IMR-90 (cell line): Measurements from ENCODE around the gene MRPS16. TPM values are rescaled to one million over a fixed set of nuclear protein-coding genes. Genes with fewer than 3 reads are reported as not detected.

Experiments
- ATAC-seq: fragments of 200-7000 bp; cut with Tn5 transposase; 2 replicates; pipeline ENCODE4 v1.9.1; 2020; ENCODE audit warnings: low read depth, mild to moderate bottlenecking, moderate library complexity
- Bru-seq: library from RNA; stranded (reverse); fragments of 400-500 nt; gene quantifications from one replicate; lab custom pipeline; 2021; lab: Mats Ljungman, UMichigan
- BruChase-seq, 2 experiments: library from RNA; stranded (reverse); fragments of 400-500 nt; gene quantifications; one replicate each; lab custom pipeline; 2021; lab: Mats Ljungman, UMichigan
- BruUV-seq: library from RNA; stranded (reverse); fragments of 400-500 nt; replicated peaks from 2 replicates; lab custom pipeline; 2021; lab: Mats Ljungman, UMichigan
- CTCF ChIA-PET: fragments of 300-600 bp; formaldehyde crosslinking; extraction: SDS; loops from one replicate; lab custom pipeline; 2021; ENCODE audit warnings: antibody characterized with exemption; lab: Yijun Ruan, JAX
- POLR2A ChIA-PET: fragments of 300-600 bp; sonication (Branson Sonifier 250); formaldehyde crosslinking; loops from one replicate; lab custom pipeline; 2022; ENCODE audit warnings: antibody characterized with exemption; ENCODE audit not compliant: unreplicated experiment; lab: Charles Lee
- DNase-seq: peaks from one replicate; pipeline ENCODE4 v3.0.0; 2013
- H2AFZ ChIP-seq: replicated peaks from 2 replicates; pipeline ENCODE3; 2013; ENCODE audit warnings: low read length, mild to moderate bottlenecking; ENCODE audit not compliant: poor library complexity
- H2AK5ac ChIP-seq: 2 replicates; pipeline ENCODE4 v1.6.1; 2013; ENCODE audit warnings: low read depth, low read length, inconsistent platforms
- H2AK9ac ChIP-seq: replicated peaks from 2 replicates; pipeline ENCODE3; 2013; ENCODE audit warnings: mild to moderate bottlenecking, low read depth, low read length, moderate library complexity; ENCODE audit not compliant: poor library complexity
- H2BK120ac ChIP-seq: 2 replicates; pipeline ENCODE4 v1.6.1; 2013; ENCODE audit warnings: low read depth, low read length, inconsistent platforms
- H2BK15ac ChIP-seq: 3 replicates; pipeline ENCODE4 v1.6.1; 2013; ENCODE audit warnings: low read depth, low read length, inconsistent platforms
- H2BK20ac ChIP-seq: 2 replicates; pipeline ENCODE4 v1.6.1; 2013; ENCODE audit warnings: low read depth, mild to moderate bottlenecking, inconsistent platforms, low read length, moderate library complexity
- H2BK5ac ChIP-seq: 2 replicates; pipeline ENCODE4 v1.6.1; 2013; ENCODE audit warnings: mild to moderate bottlenecking, low read depth, low read length, inconsistent platforms; ENCODE audit not compliant: poor library complexity, severe bottlenecking
- H3K14ac ChIP-seq: replicated peaks from 2 replicates; pipeline ENCODE4 v1.6.1; 2013; ENCODE audit warnings: low read depth, low read length, inconsistent platforms
- H3K18ac ChIP-seq: 2 replicates; pipeline ENCODE4 v1.6.1; 2013; ENCODE audit warnings: low read depth, low read length, control low read depth
- H3K23ac ChIP-seq: 2 replicates; pipeline ENCODE4 v1.6.1; 2013; ENCODE audit warnings: low read depth, low read length, inconsistent platforms
- H3K27ac ChIP-seq: 2 replicates; pipeline ENCODE4 v1.5.1; 2013; ENCODE audit warnings: mild to moderate bottlenecking, control low read depth, low read length; ENCODE audit not compliant: insufficient read depth
- H3K27me3 ChIP-seq: 2 replicates; pipeline ENCODE4 v1.6.1; 2013; ENCODE audit warnings: low read length; ENCODE audit not compliant: control insufficient read depth, insufficient read depth
- H3K36me3 ChIP-seq: 2 replicates; pipeline ENCODE4 v1.6.1; 2013; ENCODE audit warnings: low read length, mixed read lengths; ENCODE audit not compliant: control insufficient read depth, insufficient read depth
- H3K4ac ChIP-seq: 2 replicates; pipeline ENCODE4 v1.6.1; 2013; ENCODE audit warnings: low read depth, low read length, inconsistent platforms
- H3K4me1 ChIP-seq: 2 replicates; pipeline ENCODE4 v1.6.1; 2013; ENCODE audit warnings: low read length, mixed read lengths; ENCODE audit not compliant: control insufficient read depth, insufficient read depth
- H3K4me2 ChIP-seq: 2 replicates; pipeline ENCODE4 v1.6.1; 2013; ENCODE audit warnings: low read depth, mild to moderate bottlenecking, control low read depth, low read length, moderate library complexity
- H3K4me3 ChIP-seq: 2 replicates; pipeline ENCODE4 v1.5.1; 2013; ENCODE audit warnings: low read depth, mild to moderate bottlenecking, control low read depth, low read length, moderate library complexity; ENCODE audit not compliant: insufficient read depth
- H3K56ac ChIP-seq: 2 replicates; pipeline ENCODE4 v1.6.1; 2013; ENCODE audit warnings: low read length, inconsistent platforms; ENCODE audit not compliant: insufficient read depth; ENCODE audit errors: extremely low read depth
- H3K79me1 ChIP-seq, 2 experiments: 2 replicates each; pipeline ENCODE4 v1.6.1; 2013; ENCODE audit warnings: low read length in 2 of 2, inconsistent platforms in 1 of 2, low read depth in 1 of 2
- H3K9ac ChIP-seq: 2 replicates; pipeline ENCODE4 v1.6.1; 2013; ENCODE audit warnings: low read depth, low read length, control low read depth
- H3K9me1 ChIP-seq: 2 replicates; pipeline ENCODE4 v1.6.1; 2013; ENCODE audit warnings: low read length, inconsistent platforms; ENCODE audit not compliant: insufficient read depth
- H3K9me3 ChIP-seq: 2 replicates; pipeline ENCODE4 v1.6.1; 2013; ENCODE audit warnings: low read length; ENCODE audit not compliant: control insufficient read depth, insufficient read depth
- H4K20me1 ChIP-seq: 2 replicates; pipeline ENCODE4 v1.6.1; 2013; ENCODE audit warnings: low read length, inconsistent platforms; ENCODE audit not compliant: insufficient read depth
- H4K5ac ChIP-seq: 2 replicates; pipeline ENCODE4 v1.6.1; 2013; ENCODE audit warnings: mild to moderate bottlenecking, low read depth, low read length, control low read depth
- H4K8ac ChIP-seq, 2 experiments: 2 replicates each; pipeline ENCODE4 v1.6.1; 2013; ENCODE audit warnings: low read depth in 2 of 2, low read length in 2 of 2, control low read depth in 1 of 2, inconsistent platforms in 1 of 2
- H4K91ac ChIP-seq: 2 replicates; pipeline ENCODE4 v1.6.1; 2013; ENCODE audit warnings: low read depth, low read length, inconsistent platforms; ENCODE audit not compliant: insufficient read depth
- BHLHE40 ChIP-seq: fragments of 150-350 bp; IDR thresholded peaks from 2 replicates; pipeline ENCODE4 v1.6.1; 2016; ENCODE audit warnings: mild to moderate bottlenecking, low read depth, low read length
- CEBPB ChIP-seq: IDR thresholded peaks from 2 replicates; pipeline ENCODE4 v1.6.1; 2012; ENCODE audit warnings: low read depth, low read length, improper control_type of control experiment
- CHD1 ChIP-seq: IDR thresholded peaks from 2 replicates; pipeline ENCODE4 v1.6.1; 2012; ENCODE audit warnings: low read depth, low read length, improper control_type of control experiment
- ELK1 ChIP-seq: fragments of 150-350 bp; IDR thresholded peaks from 2 replicates; pipeline ENCODE4 v1.6.1; 2016; ENCODE audit warnings: low read depth, mild to moderate bottlenecking, low read length, moderate library complexity, borderline replicate concordance
- FOS ChIP-seq: fragments of 150-350 bp; IDR thresholded peaks from 2 replicates; pipeline ENCODE4 v1.6.1; 2016; ENCODE audit warnings: low read depth, low read length
- MAFK ChIP-seq: IDR thresholded peaks from 2 replicates; pipeline ENCODE4 v1.6.1; 2012; ENCODE audit warnings: low read depth, low read length, improper control_type of control experiment
- MAZ ChIP-seq: IDR thresholded peaks from 2 replicates; pipeline ENCODE4 v1.6.1; 2012; ENCODE audit warnings: low read depth, mild to moderate bottlenecking, low read length, improper control_type of control experiment, moderate library complexity, borderline replicate concordance
- MXI1 ChIP-seq: IDR thresholded peaks from 2 replicates; pipeline ENCODE4 v1.6.1; 2012; ENCODE audit warnings: low read depth, mild to moderate bottlenecking, low read length, moderate library complexity, borderline replicate concordance
- NFE2L2 ChIP-seq: fragments of 150-350 bp; IDR thresholded peaks from 2 replicates; pipeline ENCODE4 v1.6.1; 2016; ENCODE audit warnings: low read depth, mild to moderate bottlenecking, low read length
- POLR2A ChIP-seq: IDR thresholded peaks from 2 replicates; pipeline ENCODE4 v1.6.1; 2012; ENCODE audit warnings: mild to moderate bottlenecking, low read depth, low read length
- RCOR1 ChIP-seq: IDR thresholded peaks from 2 replicates; pipeline ENCODE4 v1.6.1; 2012; ENCODE audit warnings: mild to moderate bottlenecking, low read length, improper control_type of control experiment; ENCODE audit not compliant: insufficient replicate concordance
- RFX5 ChIP-seq: IDR thresholded peaks from 2 replicates; pipeline ENCODE4 v1.8.0; 2012; ENCODE audit warnings: low read depth, mild to moderate bottlenecking, low read length, moderate library complexity
- SMC3 ChIP-seq: fragments of 150-350 bp; IDR thresholded peaks from 2 replicates; pipeline ENCODE4 v1.6.1; 2016; ENCODE audit warnings: low read depth, mild to moderate bottlenecking, antibody characterized with exemption, low read length, moderate library complexity
- USF2 ChIP-seq: fragments of 150-350 bp; IDR thresholded peaks from 2 replicates; pipeline ENCODE4 v1.6.1; 2017; ENCODE audit warnings: mild to moderate bottlenecking, antibody characterized with exemption, low read length, low read depth
- WGBS, 2 experiments: methylation state at CpG; one replicate each; pipeline versions ENCODE4 v1.1.5 to v1.1.7; 2013; ENCODE audit warnings: missing lambda C conversion rate in 2 of 2; ENCODE audit not compliant: insufficient read length in 1 of 2; ENCODE audit errors: extremely low coverage in 2 of 2; 5-methylcytosine and 5-hydroxymethylcytosine counted together
- dilution Hi-C: fragments of 300-500 bp; cut with HindIII; formaldehyde crosslinking; loops from one replicate; pipeline ENCODE4 v1.14.3; 2018; ENCODE audit warnings: low sequenced_read_pairs; ENCODE audit not compliant: unreplicated experiment
- in situ Hi-C: fragments of 300-500 bp; cut with MboI; formaldehyde crosslinking; loops from 3 replicates; pipeline ENCODE4 v1.14.3; 2019; ENCODE audit warnings: low sequenced_read_pairs, inconsistent platforms, mixed read lengths
- intact Hi-C: fragments of 100-400 bp; cut with micrococcal nuclease; formaldehyde crosslinking; loops from 2 replicates; pipeline ENCODE4 v1.10.0; 2022
- long read RNA-seq: library from polyadenylated mRNA; unstranded; transcript quantifications from one replicate; pipeline ENCODE4 v2.0.0, GENCODE V29; 2021; ENCODE audit not compliant: unreplicated experiment
- polyA plus RNA-seq, 3 experiments: library from polyadenylated mRNA; depleted of rRNA; stranded (reverse); fragments of >200 nt; gene quantifications; 2 replicates each; pipeline ENCODE4 v1.2.3, GENCODE V29; 2012; ENCODE audit warnings: low replicate concordance in 1 of 3
- total RNA-seq: library from RNA; depleted of rRNA; stranded (reverse); fragments of >200 nt; gene quantifications from 2 replicates; pipeline ENCODE4 v1.2.3, GENCODE V29; 2012; rRNA removed

The MRPS16 gene
- total RNA-seq (45.3 and 66.1 TPM in 2 replicates), polyA plus RNA-seq (2012; rRNA removed) (62.4 and 75.5 TPM in 2 replicates), Bru-seq, nascent RNA (percentile 88 among the genes with signal in this experiment), BruChase-seq, experiment 1, labeled RNA remaining after a 6-hour chase (percentile 98 among the genes with signal in this experiment), BruChase-seq, experiment 2, labeled RNA remaining after a 2-hour chase (percentile 97 among the genes with signal in this experiment)
- 74.7 and 99.9 TPM in 2 replicates for polyA plus RNA-seq (2012; cell fraction: cytosol; rRNA removed)
- 27.3 and 62.8 TPM in 2 replicates for polyA plus RNA-seq (2012; cell fraction: nucleus; rRNA removed; ENCODE audit: low replicate concordance)
- long read RNA-seq, transcript MRPS16-202 (3 exons, 2,634 nt) = major isoform, 71 of 95 reads
- long read RNA-seq, partial matches to known transcripts = 13 of 95 reads
- long read RNA-seq, other reads (novel, unspliced or antisense) = 10 of 95 reads

- Histone ChIP-seq H2AFZ (peak within 1 kb of the TSS; percentile 100), H3K79me1 (peaks cover 21 to 38% of the 10 kb centered on the region in 2 experiments), H4K91ac (peak within 1 kb of the TSS; percentile 91), H3K9me1 (0 out of 2 replicates have a peak, but pooled peaks cover 3% of the 10 kb centered on the region), H4K8ac (peak within 1 kb of the TSS; percentile 88 to 96), H3K56ac (peak within 1 kb of the TSS; percentile 97), H2BK20ac (no peak within 1 kb of the TSS; the same call in 1 of the 2 replicates), H2AK9ac (peak within 1 kb of the TSS; percentile 85), H3K9me3 (no peaks in the 10 kb centered on the region), H3K4ac (peak within 1 kb of the TSS; percentile 99), H3K27me3 (no peaks in the 10 kb centered on the region), H3K4me2 (peak within 1 kb of the TSS; percentile 94), H2BK5ac (peak within 1 kb of the TSS; percentile 94), H3K36me3 (peaks cover 8% of the 10 kb centered on the region), H2AK5ac (peak within 1 kb of the TSS; percentile 92), H4K20me1 (no peaks in the 10 kb centered on the region), H3K18ac (peak within 1 kb of the TSS; percentile 35), H3K27ac (peak within 1 kb of the TSS; percentile 93), H3K4me3 (peak within 1 kb of the TSS; percentile 54), H2BK120ac (peak within 1 kb of the TSS; percentile 85), H3K23ac (peak within 1 kb of the TSS; percentile 99), H3K14ac (peak within 1 kb of the TSS; percentile 99), H3K4me1 (peaks cover 8% of the 10 kb centered on the region), H4K5ac (peak within 1 kb of the TSS; percentile 73), H2BK15ac (0 out of 3 replicates have a peak within 1 kb of the TSS, but pooled peaks have one; percentile 26), H3K9ac (peak within 1 kb of the TSS; percentile 95)
- in situ Hi-C loops (loop anchor here (25.0 kb wide), 1 partner anchor 385 kb away; the partner anchor contains the start of gene MYOZ1), intact Hi-C loops (loop anchor here (1.0 to 10.0 kb wide), 2 partner anchors 108 to 242 kb away; partner anchors contain the start of gene PPP3CB), dilution Hi-C loops (no loop called here)
- ChIA-PET CTCF (no interaction called here), POLR2A (no interaction called here)
- 0% methylated on average over 30 of the region's 51 CpGs; no CpG with 5 or more reads in 1 of the 2 experiments for WGBS, 2 experiments
- BruUV-seq = no TSS peak
- DNase-seq = peak; percentile 96
- peak; percentile 97 for ATAC-seq
- TF ChIP-seq RCOR1 = no peak
- TF ChIP-seq RFX5 = no peak
- TF ChIP-seq CEBPB = no peak
- TF ChIP-seq POLR2A = peak; percentile 80; the same call in 1 of the 2 replicates
- peak; percentile 73 for TF ChIP-seq FOS
- peak; percentile 63 for TF ChIP-seq BHLHE40
- no peak for TF ChIP-seq ELK1
- TF ChIP-seq NFE2L2 = no peak
- no peak for TF ChIP-seq SMC3
- TF ChIP-seq CHD1 = no peak
- TF ChIP-seq MXI1 = peak; percentile 88
- TF ChIP-seq MAFK = no peak
- TF ChIP-seq MAZ = peak; percentile 35; the same call in 1 of the 2 replicates
- TF ChIP-seq USF2 = no peak; the same call in 1 of the 2 replicates
Measured at GRCh38 chr10:73252445-73253224, at the start of gene MRPS16. TSS of gene MRPS16 (minus strand) at chr10:73252644. CDS start at chr10:73252482, 162 bp downstream.
